NCI-H2171 treated with DMSO at 0.1 percent for 48 hours (cell line): ENCODE results near the gene CX3CL1.
"Not testable (repeated sequence)": the region's sequence is repeated elsewhere in the genome, so short reads cannot be mapped to it uniquely, and the experiment has no call there.

ENCODE experiments used
- DNase-seq: peaks from one replicate; lab custom pipeline; 2025; lab: John Stamatoyannopoulos, UW

The CX3CL1 gene

GRCh38 chr16:57372372-57373116 lies at the start of gene CX3CL1:
CX3CL1 (plus strand) TSS chr16:57372490; CDS start chr16:57372569, 79 bp downstream.
- DNase-seq, result peak; percentile 30

GRCh38 chr16:57324749-57325148 lies 47.5 kb upstream of the CX3CL1 start:
- no peak for DNase-seq

- no peak for DNase-seq
Measured at GRCh38 chr16:57325458-57325857, 46.8 kb upstream of the CX3CL1 start.

DNA sequence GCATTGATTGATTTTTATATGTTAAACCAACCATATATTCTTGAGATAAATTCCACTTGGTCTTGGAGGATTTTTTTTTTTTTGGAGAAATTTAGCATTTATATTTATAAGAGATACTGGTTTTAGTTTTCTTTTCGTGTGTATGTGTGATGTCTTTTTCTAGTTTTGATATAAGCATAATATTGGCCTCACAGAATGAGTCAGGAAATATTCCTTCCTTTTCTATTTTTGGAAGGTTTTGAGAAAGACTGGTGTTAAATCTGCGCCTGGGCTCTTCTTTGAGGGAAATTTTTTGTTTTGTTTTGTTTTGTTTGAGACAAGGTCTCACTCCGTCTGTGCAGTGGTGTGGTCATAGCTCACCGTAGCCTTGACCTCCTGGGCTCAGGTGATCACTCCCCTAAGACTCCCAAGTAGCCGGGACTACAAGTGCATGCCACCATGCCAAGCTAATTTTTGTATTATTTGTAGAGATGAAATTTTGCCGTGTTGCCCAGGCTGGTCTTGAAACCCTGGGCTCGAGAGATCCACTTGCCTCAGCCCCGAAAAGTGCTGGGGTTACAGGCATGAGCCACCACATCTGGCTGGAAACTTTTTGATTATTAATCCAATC lies 42.5 kb upstream of the CX3CL1 start:
- no peak for DNase-seq

GRCh38 chr16:57331355-57331754 lies 40.9 kb upstream of the CX3CL1 start:
- DNase-seq, result no peak

GRCh38 chr16:57333402-57333801 lies 38.9 kb upstream of the CX3CL1 start:
- no peak for DNase-seq

DNA sequence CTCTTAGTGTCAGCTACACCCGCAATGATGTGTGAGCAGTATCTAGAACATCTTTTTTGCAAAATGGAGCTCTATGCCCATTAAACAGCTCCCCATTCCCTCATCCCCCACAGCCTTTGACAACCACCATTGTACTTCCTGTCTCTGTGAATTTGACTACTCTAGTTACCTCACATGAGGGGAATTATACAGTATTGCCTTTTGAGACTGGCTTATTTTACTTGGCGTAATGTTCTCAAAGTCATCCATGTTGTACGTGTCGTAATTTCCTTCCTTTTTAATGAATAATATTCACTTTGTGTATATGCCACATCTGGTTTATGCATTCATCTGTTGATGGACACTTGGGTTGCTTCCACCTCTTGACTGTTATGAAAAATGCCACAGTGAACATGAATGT lies 36.9 kb upstream of the CX3CL1 start:
- DNase-seq, result no peak

DNA sequence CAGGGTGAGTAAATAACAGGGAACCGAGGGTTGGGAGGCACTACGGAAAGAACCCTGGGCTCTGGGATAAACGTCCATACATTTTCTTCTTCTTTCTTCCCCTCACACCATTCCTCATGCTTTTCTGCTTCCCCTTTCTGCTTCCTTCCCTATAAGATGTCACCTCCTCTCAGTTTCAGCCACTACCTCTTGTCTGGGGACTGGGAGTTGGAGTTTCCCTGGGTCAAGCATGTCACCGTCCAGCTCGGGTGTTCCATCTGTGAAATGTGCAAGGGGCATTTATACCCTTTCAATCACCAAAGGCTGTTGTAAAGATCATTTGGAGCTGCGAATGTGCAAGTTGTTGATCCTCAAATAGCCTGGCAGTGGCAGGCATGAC lies 31.2 kb upstream of the CX3CL1 start:
- no peak for DNase-seq

DNA sequence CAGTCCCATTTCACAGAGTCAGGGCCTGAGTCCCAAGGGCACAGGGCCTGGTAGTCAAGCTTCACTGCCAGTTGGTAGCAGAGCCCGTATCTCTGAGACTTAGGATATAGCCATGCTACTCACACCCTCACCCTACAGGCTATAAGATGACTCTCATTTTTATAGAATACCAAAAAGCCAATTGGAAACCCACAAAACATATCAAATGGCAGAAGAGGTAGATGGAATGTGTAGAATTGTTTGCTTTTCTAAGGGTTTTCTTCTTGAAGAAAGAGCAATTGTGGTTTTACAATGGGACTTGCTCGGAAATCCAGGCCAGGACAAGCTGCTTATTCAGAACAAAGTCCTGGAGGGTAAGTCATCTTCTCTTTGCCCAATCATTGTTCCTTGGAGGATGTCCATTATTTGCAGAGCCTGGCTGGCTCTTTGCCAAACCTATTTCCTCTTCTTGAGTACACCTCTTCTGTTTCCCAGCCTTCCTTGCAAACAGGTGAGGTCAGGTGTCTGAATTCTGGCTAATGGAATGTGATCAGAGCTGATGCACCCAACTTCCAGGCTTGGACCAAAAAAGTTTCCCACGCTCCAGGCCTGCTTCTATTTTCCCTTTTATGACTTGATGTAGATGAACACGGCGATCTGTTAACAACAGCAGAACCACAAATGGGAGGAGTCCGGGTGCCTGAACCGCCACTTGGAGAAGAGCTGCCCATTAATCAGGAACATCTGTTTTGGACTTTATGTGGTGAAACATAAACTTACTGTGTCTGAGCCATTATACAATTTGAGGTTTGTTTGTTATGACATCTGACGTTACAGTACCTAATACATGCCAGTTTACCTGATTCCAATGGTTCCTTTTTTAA lies 30.6 kb upstream of the CX3CL1 start:
- DNase-seq, result no peak

GRCh38 chr16:57342606-57343005 lies 29.7 kb upstream of the CX3CL1 start:
- DNase-seq, result not testable (repeated sequence)

DNA sequence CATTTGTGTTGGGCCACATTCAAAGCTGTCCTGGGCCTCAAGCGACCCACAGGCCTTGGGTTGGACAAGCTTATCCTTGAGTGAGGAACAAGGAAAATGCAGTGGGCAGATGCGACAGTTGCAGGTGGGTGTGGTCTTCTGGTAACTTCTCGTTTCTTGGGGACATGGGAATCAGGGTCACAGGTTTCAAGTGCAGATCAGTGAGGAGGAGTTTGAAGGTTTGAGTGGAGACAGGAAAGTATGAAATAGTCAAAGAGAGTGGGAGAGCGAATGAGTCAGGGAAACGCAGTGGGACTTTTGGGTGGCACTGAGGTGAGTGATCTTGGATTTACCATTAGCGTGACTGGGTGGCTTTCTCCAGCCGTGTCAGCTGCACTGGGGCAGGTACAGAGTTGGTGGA lies 29.1 kb upstream of the CX3CL1 start:
- DNase-seq, result no peak

DNA sequence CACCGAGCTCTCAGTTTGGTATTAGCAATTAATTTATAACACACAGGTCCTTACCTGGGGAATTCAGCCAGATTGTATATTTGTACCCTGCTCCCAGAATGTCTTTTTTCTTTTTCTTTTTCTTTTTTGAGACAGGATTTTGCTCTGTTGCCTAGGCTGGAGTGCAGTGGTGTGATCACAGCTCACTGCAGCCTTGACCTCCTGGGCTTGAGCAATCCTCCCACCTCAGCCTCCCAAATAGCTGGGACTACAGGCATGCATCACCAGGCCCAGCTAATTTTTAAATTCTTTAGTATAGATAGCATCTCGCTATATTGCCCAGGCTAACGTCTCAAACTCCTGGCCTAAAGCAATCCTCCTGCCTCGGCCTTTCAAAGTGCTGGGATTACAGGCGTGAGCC lies 28.2 kb upstream of the CX3CL1 start:
- DNase-seq, result not testable (repeated sequence)

- no peak for DNase-seq
Measured at GRCh38 chr16:57345021-57345420, 27.3 kb upstream of the CX3CL1 start.

GRCh38 chr16:57345666-57346204 lies 26.6 kb upstream of the CX3CL1 start:
- no peak for DNase-seq

- no peak for DNase-seq
Measured at GRCh38 chr16:57347858-57348257, 24.4 kb upstream of the CX3CL1 start.

DNA sequence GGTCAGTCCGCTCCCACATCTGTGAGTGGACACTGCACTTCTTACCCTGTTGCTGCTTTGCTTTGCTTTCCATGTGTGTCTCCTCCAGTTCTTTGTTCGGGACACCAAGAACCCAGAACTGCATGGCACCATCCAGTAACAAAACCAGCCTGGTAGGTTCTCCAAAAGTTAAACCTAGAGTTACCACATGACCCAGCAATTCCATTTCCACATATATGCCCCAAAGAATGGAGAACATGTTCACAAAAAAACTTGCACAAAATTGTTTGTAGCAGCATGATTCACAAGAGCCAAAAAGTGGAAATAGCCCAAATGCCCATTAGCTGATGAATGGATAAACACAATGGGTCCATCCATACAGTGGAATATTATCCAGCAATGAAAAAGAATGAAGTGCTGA lies 24.0 kb upstream of the CX3CL1 start:
- no peak for DNase-seq

DNA sequence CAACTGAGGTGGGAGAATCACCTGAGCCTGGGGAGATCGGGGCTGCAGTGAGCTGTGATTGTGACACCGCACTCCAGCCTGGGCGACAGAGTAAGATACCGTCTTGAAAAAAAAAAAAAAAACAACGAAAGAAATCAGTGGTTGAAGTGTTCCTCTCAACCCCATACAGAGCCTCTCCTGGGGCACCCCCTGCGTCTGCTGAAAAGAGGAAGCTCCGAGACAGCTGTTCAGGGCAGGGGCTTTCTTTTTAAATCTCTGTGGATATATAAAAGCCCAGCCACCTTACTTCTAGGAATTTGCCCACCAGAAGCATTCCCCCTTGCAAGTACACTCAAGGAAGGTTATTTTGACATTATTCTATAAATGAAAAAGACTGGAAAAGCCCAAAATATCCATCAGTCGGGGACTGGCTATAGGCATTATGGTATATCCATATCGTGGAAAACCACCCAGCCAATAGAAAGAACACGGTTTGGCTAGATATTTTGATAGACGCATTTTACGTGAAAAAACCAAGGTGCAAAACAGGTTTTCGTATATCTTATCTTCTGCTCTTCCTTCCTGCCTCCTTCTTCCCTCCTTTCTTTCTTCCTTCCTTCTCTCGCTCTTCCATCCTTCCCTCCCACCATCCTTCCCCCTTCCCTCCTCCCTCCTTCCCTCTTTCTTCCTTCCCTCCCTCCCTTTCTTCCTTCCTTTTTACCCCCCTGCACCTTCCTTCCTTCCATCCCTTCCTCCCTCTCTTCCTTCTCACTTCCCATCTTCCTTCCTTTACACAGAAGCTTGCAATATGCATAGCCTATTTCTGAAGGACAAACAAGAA lies 22.9 kb upstream of the CX3CL1 start:
- DNase-seq, result peak; percentile 11

DNA sequence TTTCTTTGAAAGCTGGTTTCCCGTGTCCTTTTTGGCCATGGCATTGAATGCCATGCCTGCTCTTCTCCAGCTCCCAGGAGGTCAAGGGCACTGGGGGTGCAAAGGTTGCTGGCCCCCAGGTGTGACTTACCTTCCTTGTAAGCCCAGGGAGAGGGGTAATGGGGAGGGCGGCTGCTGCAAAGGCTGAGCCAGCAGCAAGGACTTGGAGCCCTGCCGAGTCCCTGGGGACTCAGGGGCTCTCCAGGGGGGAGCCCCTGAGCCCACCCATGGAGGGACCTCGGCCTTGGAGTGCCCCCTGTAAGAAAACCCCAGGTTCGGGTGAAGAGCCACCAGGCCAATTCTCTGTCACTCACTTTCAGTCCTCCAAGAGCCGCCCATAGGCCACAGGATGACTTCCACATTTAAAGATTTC lies 19.6 kb upstream of the CX3CL1 start:
- DNase-seq, result no peak

DNA sequence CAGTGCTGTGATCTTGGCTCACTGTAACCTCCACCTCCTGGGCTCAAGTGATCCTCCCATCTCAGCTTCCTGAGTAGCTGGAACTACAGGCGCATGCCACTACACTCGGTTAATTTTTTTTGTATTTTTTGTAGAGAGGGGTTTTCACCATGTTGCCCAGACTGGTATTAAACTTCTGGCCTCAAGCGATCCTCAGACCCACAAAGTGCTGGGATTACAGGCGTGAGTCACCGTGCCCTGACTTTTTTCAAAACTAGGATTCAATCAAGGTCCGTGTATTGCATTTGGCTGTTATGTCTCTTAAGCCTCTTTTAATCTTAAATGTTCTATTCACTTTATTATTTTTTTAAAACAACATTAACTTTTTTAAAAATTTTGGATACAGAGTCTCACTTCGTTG lies 18.0 kb upstream of the CX3CL1 start:
- DNase-seq, result no peak

DNA sequence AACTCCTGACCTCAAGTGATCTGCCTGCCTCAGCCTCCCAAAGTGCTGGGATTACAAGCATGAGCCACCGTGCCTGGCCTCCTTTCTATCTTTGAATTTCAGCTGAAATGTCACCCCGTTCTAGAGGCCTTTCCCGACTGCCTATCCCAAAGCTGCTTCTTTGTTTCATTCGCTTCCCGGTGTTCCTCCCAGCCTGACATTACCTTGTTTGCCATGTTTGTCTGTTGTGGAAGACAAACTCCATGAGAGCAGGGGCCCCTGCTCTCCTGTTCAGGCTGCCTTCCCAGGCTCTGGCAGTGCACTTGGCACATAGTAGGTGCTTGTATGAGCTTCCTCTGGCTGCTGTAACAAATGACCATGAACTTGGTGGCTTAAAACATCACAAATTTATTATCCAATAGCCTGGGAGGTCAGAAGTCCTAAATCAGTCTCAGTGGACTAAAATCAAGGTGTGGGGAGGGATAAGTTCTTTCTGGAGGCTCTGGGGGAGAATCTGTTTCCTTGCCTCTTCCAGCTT lies 16.3 kb upstream of the CX3CL1 start:
- no peak for DNase-seq

GRCh38 chr16:57356547-57356946 lies 15.7 kb upstream of the CX3CL1 start:
- no peak for DNase-seq
